Gastroesophageal sphincter (tissue), 3 donors: ENCODE data around the gene GALNT12.

ENCODE experiments used
- CTCF ChIP-seq, 4 experiments: fragments of 200-600 bp in 2 of 4; fragments of 450-650 bp in 2 of 4; sonication (generic) in 1 of 4; IDR thresholded peaks; one replicate each; pipeline ENCODE4 v1.5.1; 2017 to 2019; ENCODE audit warnings: antibody characterized with exemption in 4 of 4, mild to moderate bottlenecking in 2 of 4, moderate library complexity in 2 of 4
- EP300 ChIP-seq: sonication (generic); formaldehyde crosslinking; IDR thresholded peaks from one replicate; pipeline ENCODE4 v1.6.1; 2017; ENCODE audit warnings: antibody characterized with exemption, mild to moderate bottlenecking
- POLR2A ChIP-seq, 2 donors: fragments of 450-650 bp; IDR thresholded peaks; one replicate each; pipeline ENCODE4 v1.6.1; 2017; ENCODE audit warnings: antibody characterized with exemption in 2 of 2, mild to moderate bottlenecking in 2 of 2, moderate library complexity in 1 of 2
- POLR2AphosphoS5 ChIP-seq: sonication (generic); formaldehyde crosslinking; IDR thresholded peaks from one replicate; pipeline ENCODE4 v1.6.1; 2017; ENCODE audit warnings: antibody characterized with exemption

DNA sequence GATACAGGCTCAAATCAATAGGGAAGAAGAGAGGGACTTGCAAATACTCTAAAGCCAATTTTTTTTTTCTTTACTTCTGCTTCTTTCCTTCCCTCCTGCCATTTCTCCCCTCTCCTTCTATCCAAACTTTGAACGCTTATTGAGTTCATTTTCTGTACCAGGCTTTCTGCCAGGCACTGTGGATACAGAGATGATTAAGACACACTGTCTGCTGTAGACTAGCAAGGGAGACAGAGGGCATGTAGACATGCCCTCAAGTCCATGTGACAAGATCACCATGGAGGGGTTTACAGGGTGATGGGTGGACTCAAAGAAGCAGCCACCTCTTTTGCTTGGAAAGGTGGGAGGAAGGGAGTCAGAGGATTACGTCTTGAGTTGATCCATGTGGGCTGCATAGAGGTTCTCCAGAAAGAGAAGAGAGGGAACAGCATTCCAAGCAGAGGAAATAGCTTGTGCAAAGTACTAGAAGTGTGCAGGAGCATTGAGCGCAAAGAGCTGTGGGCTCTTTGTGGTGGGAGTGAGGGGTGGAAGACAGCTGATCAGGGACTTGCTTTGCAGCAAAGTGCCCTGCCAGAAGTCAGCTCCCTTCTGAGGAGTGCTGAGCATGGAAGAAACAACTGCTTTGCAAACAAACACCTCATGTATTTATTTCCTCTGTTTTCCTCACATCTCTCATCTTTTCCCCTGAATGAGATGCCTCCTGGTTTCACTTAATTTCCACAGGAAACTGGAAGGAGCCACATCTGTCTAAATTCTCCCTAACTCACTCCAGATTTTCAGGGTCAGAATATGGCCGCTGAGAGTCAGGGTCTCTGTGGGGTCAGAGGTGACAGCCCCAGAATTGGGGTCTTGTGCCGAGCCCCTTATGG is 71.9 kb downstream of the GALNT12 start:
- TF ChIP-seq POLR2A (IDR thresholded peaks at IDR 0.05) (no peak), EP300 (no peak), CTCF (IDR thresholded peaks at IDR 0.05) (no peak), POLR2AphosphoS5 (no peak)
